Stimulated activated CD4-positive, alpha-beta T cell treated with anti-CD3 and anti-CD28 coated beads, TNF-alpha, amount 100 ng/mL, for 48 hours (primary cell): ENCODE data around the gene CDK4.
"Not testable (repeated sequence)": the region's sequence is repeated elsewhere in the genome, so short reads cannot be mapped to it uniquely, and the experiment has no call there.

Source experiments
- DNase-seq, 3 donors: peaks; one replicate each; pipeline ENCODE4 v3.0.0-alpha.2; 2020; ENCODE audit warnings: low read depth in 3 of 3

CDK4 gene

GRCh38 chr12:57726151-57726883, 25.8 kb downstream of the CDK4 start:
- DNase-seq: no peak

GRCh38 chr12:57725851-57726150, 26.3 kb downstream of the CDK4 start:
- DNase-seq: no peak

- DNase-seq: no peak
These were observed 27.0 kb downstream of the CDK4 start for GRCh38 chr12:57724936-57725740.

GRCh38 chr12:57724003-57724935, 27.8 kb downstream of the CDK4 start:
- DNase-seq: no peak

GRCh38 chr12:57723630-57723962, 28.5 kb downstream of the CDK4 start:
- no peak for DNase-seq

GRCh38 chr12:57722716-57723629, 29.1 kb downstream of the CDK4 start:
- DNase-seq: no peak

GRCh38 chr12:57721846-57722608, 30.1 kb downstream of the CDK4 start:
- not testable (repeated sequence) for DNase-seq

GRCh38 chr12:57720606-57721595, 31.2 kb downstream of the CDK4 start:
- DNase-seq: no peak

- no peak for DNase-seq
These were observed 32.1 kb downstream of the CDK4 start for GRCh38 chr12:57719777-57720605.

GRCh38 chr12:57718641-57719528, 33.2 kb downstream of the CDK4 start:
- DNase-seq: no peak

GRCh38 chr12:57717846-57718640, 34.1 kb downstream of the CDK4 start:
- no peak for DNase-seq

GRCh38 chr12:57717131-57717530, 35.0 kb downstream of the CDK4 start:
- DNase-seq: no peak

GRCh38 chr12:57716305-57716704, 35.8 kb downstream of the CDK4 start:
- DNase-seq: no peak

- DNase-seq: no peak
These were observed 36.3 kb downstream of the CDK4 start for GRCh38 chr12:57715786-57716185.

GRCh38 chr12:57715036-57715748, 36.9 kb downstream of the CDK4 start:
- not testable (repeated sequence) for DNase-seq

- DNase-seq: no peak
These were observed 38.9 kb downstream of the CDK4 start for GRCh38 chr12:57713209-57713608.
